HL-60 (cell line): ENCODE measurements around the gene FADS6.

Source experiments
- DNase-seq, 2 experiments: peaks; one replicate each; pipeline ENCODE4 v3.0.0-alpha.2; 2010 to 2020; ENCODE audit warnings: low read depth in 1 of 2, low spot score in 1 of 2
- H3K27ac ChIP-seq: fragments of 250-450 bp; sonication (Bioruptor Pico); replicated peaks from 2 replicates; pipeline ENCODE4 v1.5.1; 2020; ENCODE audit warnings: mild to moderate bottlenecking, moderate library complexity
- H3K27me3 ChIP-seq: fragments of 250-450 bp; sonication (Bioruptor Pico); 2 replicates; pipeline ENCODE4 v1.5.1; 2021; ENCODE audit warnings: mild to moderate bottlenecking, moderate library complexity; ENCODE audit not compliant: insufficient read depth, poor library complexity, severe bottlenecking
- H3K4me3 ChIP-seq: replicated peaks from 2 replicates; pipeline ENCODE4 v1.5.1; 2011; ENCODE audit warnings: mild to moderate bottlenecking, control low read depth, low read length; ENCODE audit not compliant: insufficient read depth
- CTCF ChIP-seq: IDR thresholded peaks from one replicate; pipeline ENCODE4 v1.5.1; 2011; ENCODE audit warnings: low read length, control low read depth, inconsistent platforms; ENCODE audit not compliant: insufficient read depth
- GABPA ChIP-seq: IDR thresholded peaks from 2 replicates; pipeline ENCODE4 v1.6.1; 2012; ENCODE audit warnings: low read depth
- POLR2AphosphoS5 ChIP-seq: IDR thresholded peaks from 2 replicates; pipeline ENCODE4 v1.6.1; 2012; ENCODE audit warnings: low read depth
- REST ChIP-seq: IDR thresholded peaks from 2 replicates; pipeline ENCODE4 v1.6.1; 2012; ENCODE audit warnings: low read depth; ENCODE audit not compliant: insufficient replicate concordance
- SPI1 ChIP-seq: IDR thresholded peaks from 2 replicates; pipeline ENCODE4 v1.6.1; 2012; ENCODE audit warnings: low read depth, mild to moderate bottlenecking, borderline replicate concordance

The FADS6 gene

GRCh38 chr17:74918906-74919305 is 25.5 kb upstream of the FADS6 start:
- TF ChIP-seq REST (no peak), CTCF (no peak), GABPA (no peak), SPI1 (no peak), POLR2AphosphoS5 (no peak)
- H3K27ac ChIP-seq, result no peak overlapping the region
- DNase-seq, result peak in 1 of 2 experiments; percentile 4
- H3K27me3 ChIP-seq, result peaks cover 19% of the 10 kb centered on the region
- no peak overlapping the region for H3K4me3 ChIP-seq

- H3K27ac ChIP-seq, result no peak overlapping the region
- peaks cover 6% of the 10 kb centered on the region for H3K27me3 ChIP-seq
- H3K4me3 ChIP-seq, result no peak overlapping the region
- DNase-seq, result peak; percentile 49 to 75
- TF ChIP-seq REST (no peak), CTCF (no peak), POLR2AphosphoS5 (no peak), GABPA (no peak), SPI1 (peak; percentile 73; the same call in 1 of the 2 replicates)
Observed at GRCh38 chr17:74917430-74917829, 24.0 kb upstream of the FADS6 start.

GRCh38 chr17:74916851-74917199 is 23.4 kb upstream of the FADS6 start:
- DNase-seq, result no peak
- no peak overlapping the region for H3K4me3 ChIP-seq
- no peak overlapping the region for H3K27ac ChIP-seq
- TF ChIP-seq REST (no peak), GABPA (no peak), POLR2AphosphoS5 (no peak), CTCF (no peak), SPI1 (no peak)
- H3K27me3 ChIP-seq, result peaks cover 4% of the 10 kb centered on the region
